HG03175 (cell line): ENCODE results near the gene LRRTM1.

Experiments used
- ATAC-seq: cut with Tn5 transposase; IDR thresholded peaks from one replicate; pipeline ENCODE4 v1.9.1; 2021; ENCODE audit warnings: mild to moderate bottlenecking, moderate library complexity; ENCODE audit not compliant: unreplicated experiment

LRRTM1 gene

GRCh38 chr2:80302314-80303005 lies 2.1 kb downstream of the LRRTM1 start:
- no peak for ATAC-seq

GRCh38 chr2:80302001-80302313 lies 2.6 kb downstream of the LRRTM1 start:
- ATAC-seq = no peak

- ATAC-seq = no peak
Observed at GRCh38 chr2:80300954-80301353, 3.6 kb downstream of the LRRTM1 start.

GRCh38 chr2:80300346-80300745 lies 4.2 kb downstream of the LRRTM1 start:
- no peak for ATAC-seq

GRCh38 chr2:80299661-80300060 lies 4.9 kb downstream of the LRRTM1 start:
- ATAC-seq = no peak

- no peak for ATAC-seq
Observed at GRCh38 chr2:80298954-80299353, 5.6 kb downstream of the LRRTM1 start.

- no peak for ATAC-seq
Observed at GRCh38 chr2:80293039-80293438, 11.5 kb downstream of the LRRTM1 start.

GRCh38 chr2:80292474-80292873 lies 12.1 kb downstream of the LRRTM1 start:
- no peak for ATAC-seq

- ATAC-seq = no peak
Observed at GRCh38 chr2:80291656-80292055, 12.9 kb downstream of the LRRTM1 start.

GRCh38 chr2:80288576-80288975 lies 16.0 kb downstream of the LRRTM1 start:
- ATAC-seq = no peak

GRCh38 chr2:80281049-80281448 lies 23.5 kb downstream of the LRRTM1 start:
- no peak for ATAC-seq

- ATAC-seq = no peak
Observed at GRCh38 chr2:80280598-80280997, 24.0 kb downstream of the LRRTM1 start.

- ATAC-seq = no peak
Observed at GRCh38 chr2:80269806-80270205, 34.7 kb downstream of the LRRTM1 start.

GRCh38 chr2:80266231-80266630 lies 38.3 kb downstream of the LRRTM1 start:
- no peak for ATAC-seq

- no peak for ATAC-seq
Observed at GRCh38 chr2:80259292-80259691, 45.3 kb downstream of the LRRTM1 start.

GRCh38 chr2:80258793-80259192 lies 45.8 kb downstream of the LRRTM1 start:
- no peak for ATAC-seq

- no peak for ATAC-seq
Observed at GRCh38 chr2:80258341-80258740, 46.2 kb downstream of the LRRTM1 start.

- ATAC-seq = no peak
Observed at GRCh38 chr2:80257450-80257849, 47.1 kb downstream of the LRRTM1 start.

- ATAC-seq = no peak
Observed at GRCh38 chr2:80256782-80257167, 47.8 kb downstream of the LRRTM1 start.

- ATAC-seq = no peak
Observed at GRCh38 chr2:80255918-80256781, 48.4 kb downstream of the LRRTM1 start.

- no peak for ATAC-seq
Observed at GRCh38 chr2:80252294-80252986, 52.1 kb downstream of the LRRTM1 start.
